ENCODE data around the gene HOGA1.

DNA sequence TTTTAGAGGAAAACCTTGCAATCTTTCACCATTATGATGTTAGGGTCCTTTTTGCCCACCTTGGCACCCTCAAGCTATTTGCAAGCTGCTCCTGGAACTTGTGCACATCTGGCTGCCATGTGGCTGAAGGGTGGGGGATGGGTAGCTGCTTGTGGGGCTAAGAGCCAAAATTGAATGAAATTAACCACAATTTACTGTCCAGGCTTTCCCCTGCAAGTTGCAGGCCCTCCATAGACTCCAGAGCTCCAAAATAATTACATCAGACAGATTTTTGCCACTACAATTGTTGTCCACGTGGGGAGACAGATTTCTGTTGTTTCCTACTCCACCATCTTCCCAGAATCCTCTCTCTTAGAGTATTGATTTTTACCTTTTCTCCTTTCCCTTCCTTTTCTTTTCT lies 75.4 kb downstream of the HOGA1 start:
- TF ChIP-seq, protein P1, sequence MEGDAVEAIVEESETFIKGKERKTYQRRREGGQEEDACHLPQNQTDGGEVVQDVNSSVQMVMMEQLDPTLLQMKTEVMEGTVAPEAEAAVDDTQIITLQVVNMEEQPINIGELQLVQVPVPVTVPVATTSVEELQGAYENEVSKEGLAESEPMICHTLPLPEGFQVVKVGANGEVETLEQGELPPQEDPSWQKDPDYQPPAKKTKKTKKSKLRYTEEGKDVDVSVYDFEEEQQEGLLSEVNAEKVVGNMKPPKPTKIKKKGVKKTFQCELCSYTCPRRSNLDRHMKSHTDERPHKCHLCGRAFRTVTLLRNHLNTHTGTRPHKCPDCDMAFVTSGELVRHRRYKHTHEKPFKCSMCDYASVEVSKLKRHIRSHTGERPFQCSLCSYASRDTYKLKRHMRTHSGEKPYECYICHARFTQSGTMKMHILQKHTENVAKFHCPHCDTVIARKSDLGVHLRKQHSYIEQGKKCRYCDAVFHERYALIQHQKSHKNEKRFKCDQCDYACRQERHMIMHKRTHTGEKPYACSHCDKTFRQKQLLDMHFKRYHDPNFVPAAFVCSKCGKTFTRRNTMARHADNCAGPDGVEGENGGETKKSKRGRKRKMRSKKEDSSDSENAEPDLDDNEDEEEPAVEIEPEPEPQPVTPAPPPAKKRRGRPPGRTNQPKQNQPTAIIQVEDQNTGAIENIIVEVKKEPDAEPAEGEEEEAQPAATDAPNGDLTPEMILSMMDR (IDR thresholded peaks at IDR 0.05): no peak
- TF ChIP-seq POLR2A (IDR thresholded peaks at IDR 0.05): no peak
